HL-60 (cell line): ENCODE data around the gene KRTAP21-2.
"Not testable (repeated sequence)": the region's sequence is repeated elsewhere in the genome, so short reads cannot be mapped to it uniquely, and the experiment has no call there.

ENCODE experiments used
- CTCF ChIP-seq: IDR thresholded peaks from one replicate; pipeline ENCODE4 v1.5.1; 2011; ENCODE audit warnings: low read length, control low read depth, inconsistent platforms; ENCODE audit not compliant: insufficient read depth
- GABPA ChIP-seq: IDR thresholded peaks from 2 replicates; pipeline ENCODE4 v1.6.1; 2012; ENCODE audit warnings: low read depth
- REST ChIP-seq: IDR thresholded peaks from 2 replicates; pipeline ENCODE4 v1.6.1; 2012; ENCODE audit warnings: low read depth; ENCODE audit not compliant: insufficient replicate concordance
- SPI1 ChIP-seq: IDR thresholded peaks from 2 replicates; pipeline ENCODE4 v1.6.1; 2012; ENCODE audit warnings: low read depth, mild to moderate bottlenecking, borderline replicate concordance

GRCh38 chr21:30755328-30755727 lies 8.3 kb upstream of the KRTAP21-2 start, which contains the start of gene KRTAP21-1:
- TF ChIP-seq CTCF, REST, GABPA, SPI1: not testable (repeated sequence)
